ENCODE results near the gene GRN. TPM values are rescaled to one million over a fixed set of nuclear protein-coding genes. Genes with fewer than 3 reads are reported as not detected.

The GRN gene
- total and polyA plus RNA-seq, 2 of the 13 experiments (the other 11 are each of a cell fraction or from before 2014, with no cell fraction given) = 86.6 to 143 TPM

DNA sequence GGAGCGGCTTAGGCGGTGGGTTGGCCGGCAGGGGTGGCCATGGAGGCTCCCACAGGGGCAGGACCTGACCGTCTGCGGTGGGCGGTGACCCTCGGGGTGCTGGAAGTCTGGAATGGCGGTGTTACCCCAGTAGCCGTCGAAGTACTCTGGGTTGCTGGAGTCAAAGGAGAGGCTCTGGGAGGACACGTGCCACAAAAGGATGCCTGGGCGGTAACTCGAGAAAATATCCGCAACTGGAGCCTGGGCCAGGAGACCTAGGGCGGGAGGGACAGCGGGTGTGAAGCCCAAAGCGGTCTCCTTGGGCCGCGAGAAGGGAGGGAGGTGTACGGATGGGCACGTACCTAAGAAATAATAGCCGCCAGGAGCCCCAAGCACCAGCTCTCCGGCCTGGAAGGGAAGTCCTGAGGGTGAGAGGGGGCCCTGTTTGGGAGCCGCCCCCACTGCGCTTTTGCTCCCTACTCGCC lies 39.8 kb downstream of the GRN start (continued):
- TF ChIP-seq SCMH1 (CRISPR knock-in tag; IDR thresholded peaks at IDR 0.05; ENCODE audit: borderline replicate concordance) = 0 out of 2 replicates have a peak, but pooled peaks have one; percentile 52
- TF ChIP-seq, protein P1, sequence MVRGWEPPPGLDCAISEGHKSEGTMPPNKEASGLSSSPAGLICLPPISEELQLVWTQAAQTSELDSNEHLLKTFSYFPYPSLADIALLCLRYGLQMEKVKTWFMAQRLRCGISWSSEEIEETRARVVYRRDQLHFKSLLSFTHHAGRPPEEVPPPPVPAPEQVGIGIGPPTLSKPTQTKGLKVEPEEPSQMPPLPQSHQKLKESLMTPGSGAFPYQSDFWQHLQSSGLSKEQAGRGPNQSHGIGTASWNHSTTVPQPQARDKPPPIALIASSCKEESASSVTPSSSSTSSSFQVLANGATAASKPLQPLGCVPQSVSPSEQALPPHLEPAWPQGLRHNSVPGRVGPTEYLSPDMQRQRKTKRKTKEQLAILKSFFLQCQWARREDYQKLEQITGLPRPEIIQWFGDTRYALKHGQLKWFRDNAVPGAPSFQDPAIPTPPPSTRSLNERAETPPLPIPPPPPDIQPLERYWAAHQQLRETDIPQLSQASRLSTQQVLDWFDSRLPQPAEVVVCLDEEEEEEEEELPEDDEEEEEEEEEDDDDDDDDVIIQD (CRISPR knock-in tag; IDR thresholded peaks at IDR 0.05; ENCODE audit: low read depth) = no peak
- no peak for TF ChIP-seq ZNF549 (CRISPR knock-in tag; IDR thresholded peaks at IDR 0.05)
- peak; percentile 44; the same call in 1 of the 2 replicates for TF ChIP-seq ZNF746 (CRISPR knock-in tag; IDR thresholded peaks at IDR 0.05)
- TF ChIP-seq ZNF724P (CRISPR knock-in tag; IDR thresholded peaks at IDR 0.05; ENCODE audit: borderline replicate concordance) = no peak
- TF ChIP-seq, protein P2, sequence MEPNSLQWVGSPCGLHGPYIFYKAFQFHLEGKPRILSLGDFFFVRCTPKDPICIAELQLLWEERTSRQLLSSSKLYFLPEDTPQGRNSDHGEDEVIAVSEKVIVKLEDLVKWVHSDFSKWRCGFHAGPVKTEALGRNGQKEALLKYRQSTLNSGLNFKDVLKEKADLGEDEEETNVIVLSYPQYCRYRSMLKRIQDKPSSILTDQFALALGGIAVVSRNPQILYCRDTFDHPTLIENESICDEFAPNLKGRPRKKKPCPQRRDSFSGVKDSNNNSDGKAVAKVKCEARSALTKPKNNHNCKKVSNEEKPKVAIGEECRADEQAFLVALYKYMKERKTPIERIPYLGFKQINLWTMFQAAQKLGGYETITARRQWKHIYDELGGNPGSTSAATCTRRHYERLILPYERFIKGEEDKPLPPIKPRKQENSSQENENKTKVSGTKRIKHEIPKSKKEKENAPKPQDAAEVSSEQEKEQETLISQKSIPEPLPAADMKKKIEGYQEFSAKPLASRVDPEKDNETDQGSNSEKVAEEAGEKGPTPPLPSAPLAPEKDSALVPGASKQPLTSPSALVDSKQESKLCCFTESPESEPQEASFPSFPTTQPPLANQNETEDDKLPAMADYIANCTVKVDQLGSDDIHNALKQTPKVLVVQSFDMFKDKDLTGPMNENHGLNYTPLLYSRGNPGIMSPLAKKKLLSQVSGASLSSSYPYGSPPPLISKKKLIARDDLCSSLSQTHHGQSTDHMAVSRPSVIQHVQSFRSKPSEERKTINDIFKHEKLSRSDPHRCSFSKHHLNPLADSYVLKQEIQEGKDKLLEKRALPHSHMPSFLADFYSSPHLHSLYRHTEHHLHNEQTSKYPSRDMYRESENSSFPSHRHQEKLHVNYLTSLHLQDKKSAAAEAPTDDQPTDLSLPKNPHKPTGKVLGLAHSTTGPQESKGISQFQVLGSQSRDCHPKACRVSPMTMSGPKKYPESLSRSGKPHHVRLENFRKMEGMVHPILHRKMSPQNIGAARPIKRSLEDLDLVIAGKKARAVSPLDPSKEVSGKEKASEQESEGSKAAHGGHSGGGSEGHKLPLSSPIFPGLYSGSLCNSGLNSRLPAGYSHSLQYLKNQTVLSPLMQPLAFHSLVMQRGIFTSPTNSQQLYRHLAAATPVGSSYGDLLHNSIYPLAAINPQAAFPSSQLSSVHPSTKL (CRISPR knock-in tag; IDR thresholded peaks at IDR 0.05) = no peak
- no peak for TF ChIP-seq NR1H2 (CRISPR knock-in tag; IDR thresholded peaks at IDR 0.05; ENCODE audit: borderline replicate concordance, low read depth)
- TF ChIP-seq, protein P3, sequence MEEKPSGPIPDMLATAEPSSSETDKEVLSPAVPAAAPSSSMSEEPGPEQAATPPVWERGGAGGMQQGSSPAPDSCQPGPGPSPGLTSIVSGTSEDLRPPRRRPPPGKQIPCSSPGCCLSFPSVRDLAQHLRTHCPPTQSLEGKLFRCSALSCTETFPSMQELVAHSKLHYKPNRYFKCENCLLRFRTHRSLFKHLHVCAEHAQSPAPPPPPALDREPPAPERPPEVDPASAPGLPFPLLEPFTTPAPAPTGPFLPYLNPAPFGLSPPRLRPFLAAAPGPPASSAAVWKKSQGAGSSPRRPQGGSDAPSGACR (CRISPR knock-in tag; IDR thresholded peaks at IDR 0.05) = no peak
- no peak for TF ChIP-seq HDAC6 (IDR thresholded peaks at IDR 0.05; ENCODE audit: low read depth, low read length)
- TF ChIP-seq, protein P4, sequence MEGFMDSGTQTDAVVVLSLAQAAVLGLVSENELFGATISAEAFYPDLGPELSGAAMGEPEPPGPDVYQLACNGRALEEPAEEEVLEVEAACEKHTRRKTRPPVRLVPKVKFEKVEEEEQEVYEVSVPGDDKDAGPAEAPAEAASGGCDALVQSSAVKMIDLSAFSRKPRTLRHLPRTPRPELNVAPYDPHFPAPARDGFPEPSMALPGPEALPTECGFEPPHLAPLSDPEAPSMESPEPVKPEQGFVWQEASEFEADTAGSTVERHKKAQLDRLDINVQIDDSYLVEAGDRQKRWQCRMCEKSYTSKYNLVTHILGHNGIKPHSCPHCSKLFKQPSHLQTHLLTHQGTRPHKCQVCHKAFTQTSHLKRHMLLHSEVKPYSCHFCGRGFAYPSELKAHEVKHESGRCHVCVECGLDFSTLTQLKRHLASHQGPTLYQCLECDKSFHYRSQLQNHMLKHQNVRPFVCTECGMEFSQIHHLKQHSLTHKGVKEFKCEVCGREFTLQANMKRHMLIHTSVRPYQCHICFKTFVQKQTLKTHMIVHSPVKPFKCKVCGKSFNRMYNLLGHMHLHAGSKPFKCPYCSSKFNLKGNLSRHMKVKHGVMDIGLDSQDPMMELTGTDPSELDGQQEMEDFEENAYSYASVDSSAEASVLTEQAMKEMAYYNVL (CRISPR knock-in tag; IDR thresholded peaks at IDR 0.05; ENCODE audit: borderline replicate concordance) = no peak
- TF ChIP-seq MTF2 (CRISPR knock-in tag; IDR thresholded peaks at IDR 0.05; ENCODE audit: borderline replicate concordance) = peak; percentile 88; the same call in 1 of the 2 replicates
- TF ChIP-seq, protein P5, sequence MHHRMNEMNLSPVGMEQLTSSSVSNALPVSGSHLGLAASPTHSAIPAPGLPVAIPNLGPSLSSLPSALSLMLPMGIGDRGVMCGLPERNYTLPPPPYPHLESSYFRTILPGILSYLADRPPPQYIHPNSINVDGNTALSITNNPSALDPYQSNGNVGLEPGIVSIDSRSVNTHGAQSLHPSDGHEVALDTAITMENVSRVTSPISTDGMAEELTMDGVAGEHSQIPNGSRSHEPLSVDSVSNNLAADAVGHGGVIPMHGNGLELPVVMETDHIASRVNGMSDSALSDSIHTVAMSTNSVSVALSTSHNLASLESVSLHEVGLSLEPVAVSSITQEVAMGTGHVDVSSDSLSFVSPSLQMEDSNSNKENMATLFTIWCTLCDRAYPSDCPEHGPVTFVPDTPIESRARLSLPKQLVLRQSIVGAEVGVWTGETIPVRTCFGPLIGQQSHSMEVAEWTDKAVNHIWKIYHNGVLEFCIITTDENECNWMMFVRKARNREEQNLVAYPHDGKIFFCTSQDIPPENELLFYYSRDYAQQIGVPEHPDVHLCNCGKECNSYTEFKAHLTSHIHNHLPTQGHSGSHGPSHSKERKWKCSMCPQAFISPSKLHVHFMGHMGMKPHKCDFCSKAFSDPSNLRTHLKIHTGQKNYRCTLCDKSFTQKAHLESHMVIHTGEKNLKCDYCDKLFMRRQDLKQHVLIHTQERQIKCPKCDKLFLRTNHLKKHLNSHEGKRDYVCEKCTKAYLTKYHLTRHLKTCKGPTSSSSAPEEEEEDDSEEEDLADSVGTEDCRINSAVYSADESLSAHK (CRISPR knock-in tag; IDR thresholded peaks at IDR 0.05; ENCODE audit: borderline replicate concordance) = no peak
- no peak for TF ChIP-seq XBP1 (CRISPR knock-in tag; IDR thresholded peaks at IDR 0.05)
- TF ChIP-seq, protein P6, sequence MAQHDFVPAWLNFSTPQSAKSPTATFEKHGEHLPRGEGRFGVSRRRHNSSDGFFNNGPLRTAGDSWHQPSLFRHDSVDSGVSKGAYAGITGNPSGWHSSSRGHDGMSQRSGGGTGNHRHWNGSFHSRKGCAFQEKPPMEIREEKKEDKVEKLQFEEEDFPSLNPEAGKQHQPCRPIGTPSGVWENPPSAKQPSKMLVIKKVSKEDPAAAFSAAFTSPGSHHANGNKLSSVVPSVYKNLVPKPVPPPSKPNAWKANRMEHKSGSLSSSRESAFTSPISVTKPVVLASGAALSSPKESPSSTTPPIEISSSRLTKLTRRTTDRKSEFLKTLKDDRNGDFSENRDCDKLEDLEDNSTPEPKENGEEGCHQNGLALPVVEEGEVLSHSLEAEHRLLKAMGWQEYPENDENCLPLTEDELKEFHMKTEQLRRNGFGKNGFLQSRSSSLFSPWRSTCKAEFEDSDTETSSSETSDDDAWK (CRISPR knock-in tag; IDR thresholded peaks at IDR 0.05) = 0 out of 2 replicates have a peak, but pooled peaks have one; percentile 23
- TF ChIP-seq PHF20 (CRISPR knock-in tag; IDR thresholded peaks at IDR 0.05) = no peak
- no peak for TF ChIP-seq NFRKB (IDR thresholded peaks at IDR 0.05)
- no peak for TF ChIP-seq U2AF2 (IDR thresholded peaks at IDR 0.05; ENCODE audit: low read depth, low read length)
- TF ChIP-seq TEAD2 (CRISPR knock-in tag; IDR thresholded peaks at IDR 0.05) = no peak
